Endothelial cell of umbilical vein (primary cell): Measurements from ENCODE around the gene ASB6. TPM values are rescaled to one million over a fixed set of nuclear protein-coding genes. Genes with fewer than 3 reads are reported as not detected.
A peak's percentile ranks its signal among the peaks of the same experiment; 100 is the strongest.

Source experiments
- BruUV-seq: library from RNA; stranded (reverse); fragments of 400-500 nt; replicated peaks from 2 replicates; lab custom pipeline; 2021; lab: Mats Ljungman, UMichigan
- CTCF ChIA-PET: fragments of 300-600, 350-600 bp; sonication (Branson Sonifier 250); formaldehyde crosslinking; loops from one replicate; lab custom pipeline; 2021; ENCODE audit warnings: antibody characterized with exemption, inconsistent platforms; lab: Charles Lee
- POLR2A ChIA-PET: fragments of 300-600, 350-600 bp; sonication (Branson Sonifier 250); formaldehyde crosslinking; loops from one replicate; lab custom pipeline; 2021; ENCODE audit warnings: antibody characterized with exemption, inconsistent platforms; lab: Charles Lee
- DNase-seq: peaks from one replicate; pipeline ENCODE4 v3.0.0-alpha.2; 2011; ENCODE audit warnings: low read depth, low spot score
- FAIRE-seq: peaks from 2 replicates; lab custom pipeline; 2011; peaks lifted over from hg19 to GRCh38; lab: Jason Lieb, UNC
- H2AFZ ChIP-seq: 2 replicates; pipeline ENCODE4 v1.6.0; 2012; ENCODE audit warnings: low read depth, low read length, control low read depth, inconsistent platforms
- H3K27ac ChIP-seq: 2 replicates; pipeline ENCODE4 v1.5.1; 2011; ENCODE audit warnings: low read depth, mild to moderate bottlenecking, control low read depth, low read length, moderate library complexity; ENCODE audit not compliant: insufficient read depth
- H3K27me3 ChIP-seq, 2 experiments: 2 replicates each; pipeline versions ENCODE4 v1.6.0 to v1.6.1; 2011; ENCODE audit warnings: low read length in 2 of 2, mixed read lengths in 1 of 2; ENCODE audit not compliant: control insufficient read depth in 2 of 2, insufficient read depth in 2 of 2
- H3K36me3 ChIP-seq, 2 experiments: 2 replicates in 1 of 2; 3 replicates in 1 of 2; pipeline ENCODE4 v1.5.1; 2011; ENCODE audit warnings: low read length in 2 of 2, mild to moderate bottlenecking in 1 of 2, moderate library complexity in 1 of 2; ENCODE audit not compliant: control insufficient read depth in 2 of 2, insufficient read depth in 2 of 2; ENCODE audit errors: extremely low read depth in 1 of 2
- H3K4me1 ChIP-seq: 3 replicates; pipeline ENCODE4 v1.5.1; 2011; ENCODE audit warnings: mild to moderate bottlenecking, low read length; ENCODE audit not compliant: control insufficient read depth, insufficient read depth; ENCODE audit errors: extremely low read depth
- H3K4me2 ChIP-seq: 2 replicates; pipeline ENCODE4 v1.6.1; 2011; ENCODE audit warnings: low read length, control low read depth, mixed read lengths; ENCODE audit not compliant: insufficient read depth
- H3K4me3 ChIP-seq, 3 experiments: fragments of 200-600 bp in 1 of 3; sonication (generic), shearing (Covaris generic) in 1 of 3; replicated peaks in 1 of 3; 2 replicates each; pipeline ENCODE4 v1.5.1; 2011 to 2016; ENCODE audit warnings: control low read depth in 3 of 3, low read length in 3 of 3, mild to moderate bottlenecking in 2 of 3, inconsistent platforms in 1 of 3, low read depth in 1 of 3, moderate library complexity in 1 of 3; ENCODE audit not compliant: insufficient read depth in 1 of 3
- H3K79me2 ChIP-seq: 2 replicates; pipeline ENCODE4 v1.6.0; 2012; ENCODE audit warnings: low read length, inconsistent platforms; ENCODE audit not compliant: control insufficient read depth, insufficient read depth
- H3K9ac ChIP-seq: replicated peaks from 2 replicates; pipeline ENCODE3; 2011; ENCODE audit warnings: low read length, control low read depth; ENCODE audit not compliant: insufficient read depth; ENCODE audit errors: extremely low read depth
- H3K9me1 ChIP-seq: replicated peaks from 3 replicates; pipeline ENCODE4 v1.6.0; 2011; ENCODE audit warnings: mild to moderate bottlenecking, low read length; ENCODE audit not compliant: control insufficient read depth, insufficient read depth; ENCODE audit errors: extremely low read depth
- H3K9me3 ChIP-seq: replicated peaks from 2 replicates; pipeline ENCODE4 v1.5.1; 2012; ENCODE audit warnings: low read length, inconsistent platforms; ENCODE audit not compliant: control insufficient read depth, insufficient read depth
- H4K20me1 ChIP-seq: replicated peaks from 2 replicates; pipeline ENCODE3; 2011; ENCODE audit warnings: mild to moderate bottlenecking, low read length; ENCODE audit not compliant: control insufficient read depth, insufficient read depth; ENCODE audit errors: extremely low read depth
- CTCF ChIP-seq, 2 donors: IDR thresholded peaks; 1 replicate in 1 of 2; 2 replicates in 1 of 2; pipeline ENCODE4 v1.5.1; 2011; ENCODE audit warnings: low read length in 2 of 2, mild to moderate bottlenecking in 2 of 2, moderate library complexity in 2 of 2, control low read depth in 1 of 2, inconsistent platforms in 1 of 2, low read depth in 1 of 2; ENCODE audit not compliant: insufficient read depth in 1 of 2; ENCODE audit errors: extremely low read depth in 1 of 2
- EZH2 ChIP-seq: IDR thresholded peaks from 2 replicates; pipeline ENCODE4 v1.6.1; 2012; ENCODE audit warnings: borderline replicate concordance, low read depth, mild to moderate bottlenecking, moderate library complexity, low read length, inconsistent platforms; ENCODE audit not compliant: severe bottlenecking
- FOS ChIP-seq: IDR thresholded peaks from 2 replicates; pipeline ENCODE4 v1.6.1; 2011; ENCODE audit warnings: mild to moderate bottlenecking, low read length, moderate library complexity, borderline replicate concordance; ENCODE audit not compliant: insufficient read depth
- GATA2 ChIP-seq: IDR thresholded peaks from 2 replicates; pipeline ENCODE4 v1.7.0; 2011; ENCODE audit warnings: low read depth, mild to moderate bottlenecking, moderate library complexity, mixed read lengths, low read length; ENCODE audit not compliant: insufficient read length, insufficient read depth
- JUN ChIP-seq: IDR thresholded peaks from 2 replicates; pipeline ENCODE4 v1.6.1; 2011; ENCODE audit warnings: borderline replicate concordance, low read depth; ENCODE audit not compliant: insufficient read length, insufficient read depth
- MAX ChIP-seq: IDR thresholded peaks from 2 replicates; pipeline ENCODE4 v1.6.1; 2011; ENCODE audit not compliant: insufficient read depth, insufficient read length
- MYC ChIP-seq: IDR thresholded peaks from one replicate; pipeline ENCODE4 v1.6.1; 2011; ENCODE audit warnings: mild to moderate bottlenecking, low read depth, low read length
- POLR2A ChIP-seq: IDR thresholded peaks from 2 replicates; pipeline ENCODE4 v1.6.1; 2012; ENCODE audit warnings: low read depth, mild to moderate bottlenecking, control low read depth, low read length
- POLR2AphosphoS5 ChIP-seq: IDR thresholded peaks from 2 replicates; pipeline ENCODE4 v1.6.1; 2012; ENCODE audit warnings: low read depth, mild to moderate bottlenecking, control low read depth, low read length, moderate library complexity; ENCODE audit not compliant: insufficient read depth
- dilution Hi-C: fragments of 300-500 bp; cut with MboI; formaldehyde crosslinking; loops from one replicate; pipeline ENCODE4 v1.15.0; 2019; ENCODE audit warnings: low sequenced_read_pairs; ENCODE audit not compliant: extremely low pct_ligation_motif_present
- intact Hi-C: fragments of 100-400 bp; cut with micrococcal nuclease; formaldehyde crosslinking; loops from one replicate; pipeline ENCODE4 v1.10.0; 2022
- polyA plus RNA-seq, 4 experiments: library from polyadenylated mRNA; depleted of rRNA in 3 of 4; stranded (reverse) in 3 of 4; unstranded in 1 of 4; fragments of >200 nt; gene quantifications; 2 replicates each; pipeline versions ENCODE4 v1.2.1 to v1.2.3, GENCODE V29; 2011 to 2012; ENCODE audit warnings: missing spikeins in 1 of 4
- total RNA-seq: library from RNA; stranded (reverse); gene quantifications from 2 replicates; pipeline ENCODE4 v1.2.3, GENCODE V29; 2021

Gene ASB6
- total and polyA plus RNA-seq, 2 donors (not counting 3 experiments of a cell fraction or from before 2014, with no cell fraction given): 20.3 to 23.8 TPM

- H3K27ac ChIP-seq: no peak overlapping the region
These were observed 32.3 kb downstream of the ASB6 start for GRCh38 chr9:129609486-129610212.

More at GRCh38 chr9:129609486-129610212, 32.3 kb downstream of the ASB6 start:
- Histone ChIP-seq H3K4me1 (peaks cover 14% of the 10 kb centered on the region), H3K4me3 (no peak overlapping the region), H4K20me1 (no peaks in the 10 kb centered on the region), H3K4me2 (no peak overlapping the region), H3K79me2 (no peaks in the 10 kb centered on the region), H3K36me3 (no peaks in the 10 kb centered on the region), H3K27me3 (peaks cover 0 to 5% of the 10 kb centered on the region in 2 experiments), H3K9me3 (no peaks in the 10 kb centered on the region), H3K9ac (no peak overlapping the region), H3K9me1 (no peaks in the 10 kb centered on the region), H2AFZ (peak overlapping the region; percentile 78)
- dilution Hi-C loops (no loop called here), intact Hi-C loops (loop anchor here (1.0 to 10.0 kb wide), 7 partner anchors 121 to 605 kb away; no protein-coding TSS in a partner anchor)
- BruUV-seq: no TSS peak
- TF ChIP-seq JUN: no peak
- TF ChIP-seq POLR2AphosphoS5: no peak
- TF ChIP-seq MAX: no peak
- no peak for TF ChIP-seq MYC
- TF ChIP-seq GATA2: no peak
- TF ChIP-seq CTCF (IDR thresholded peaks at IDR 0.05; ENCODE audit: extremely low read depth in 1 of 2, insufficient read depth in 1 of 2, low read depth in 1 of 2, low read length in 2 of 2): no peak
- TF ChIP-seq FOS: no peak
- TF ChIP-seq POLR2A: no peak
- TF ChIP-seq EZH2: no peak
- POLR2A ChIA-PET: interaction anchor here (1.5 kb wide), 1 partner anchor 470 kb away, joined by 4 read pairs; no protein-coding TSS in a partner anchor
- no peak for FAIRE-seq
- no peak for DNase-seq
- CTCF ChIA-PET: interaction anchor here (1.0 to 7.0 kb wide), 4 partner anchors 437 to 478 kb away, joined by 3 to 100 read pairs (median 18); no protein-coding TSS in a partner anchor
